Fibroblast of skin of left biceps (primary cell): ENCODE results near the gene ALG3.
A peak's percentile ranks its signal among the peaks of the same experiment; 100 is the strongest.

ENCODE experiments used
- DNase-seq, 2 experiments: peaks; one replicate each; pipeline ENCODE4 v3.0.0-alpha.2; 2013; ENCODE audit warnings: low read depth in 2 of 2

Gene ALG3

GRCh38 chr3:184235381-184236032 is 13.3 kb downstream of the ALG3 start:
- no peak for DNase-seq

GRCh38 chr3:184234671-184235380 is 13.9 kb downstream of the ALG3 start:
- no peak for DNase-seq

GRCh38 chr3:184234224-184234623 is 14.5 kb downstream of the ALG3 start:
- DNase-seq = peak in 1 of 2 experiments; percentile 10

GRCh38 chr3:184233127-184233843 is 15.5 kb downstream of the ALG3 start:
- no peak for DNase-seq

- no peak for DNase-seq
Measured at GRCh38 chr3:184231671-184232070, 17.1 kb downstream of the ALG3 start.

GRCh38 chr3:184230603-184231528 is 17.9 kb downstream of the ALG3 start:
- no peak for DNase-seq

GRCh38 chr3:184230081-184230602 is 18.6 kb downstream of the ALG3 start:
- no peak for DNase-seq

- no peak for DNase-seq
Measured at GRCh38 chr3:184229394-184230080, 19.2 kb downstream of the ALG3 start, which contains the start of gene VWA5B2. TSS of gene VWA5B2 (plus strand) at chr3:184229585. CDS start at chr3:184230529, 944 bp downstream.

- no peak for DNase-seq
Measured at GRCh38 chr3:184228376-184229137, 20.2 kb downstream of the ALG3 start.

GRCh38 chr3:184227481-184227935 is 21.3 kb downstream of the ALG3 start:
- DNase-seq = no peak

GRCh38 chr3:184223946-184224345 is 24.8 kb downstream of the ALG3 start:
- DNase-seq = no peak

- DNase-seq = no peak
Measured at GRCh38 chr3:184222521-184222920, 26.2 kb downstream of the ALG3 start.

GRCh38 chr3:184218814-184219213 is 29.9 kb downstream of the ALG3 start:
- DNase-seq = no peak

GRCh38 chr3:184211718-184212117 is 37.0 kb downstream of the ALG3 start:
- DNase-seq = no peak

- DNase-seq = no peak
Measured at GRCh38 chr3:184211297-184211696, 37.5 kb downstream of the ALG3 start.

GRCh38 chr3:184209146-184209923 is 39.4 kb downstream of the ALG3 start:
- DNase-seq = no peak

- no peak for DNase-seq
Measured at GRCh38 chr3:184203526-184203925, 45.2 kb downstream of the ALG3 start.

GRCh38 chr3:184200825-184201224 is 47.9 kb downstream of the ALG3 start:
- no peak for DNase-seq

GRCh38 chr3:184198509-184198908 is 50.3 kb downstream of the ALG3 start:
- DNase-seq = no peak
